ENCODE data around the gene MAP2K5.
A peak's percentile ranks its signal among the peaks of the same experiment; 100 is the strongest.

The MAP2K5 gene

GRCh38 chr15:67560320-67560719, 17.8 kb downstream of the MAP2K5 start:
- DNase-seq: no peak

- no peak for DNase-seq
These were observed 20.6 kb downstream of the MAP2K5 start for GRCh38 chr15:67563092-67563491.

- no peak for DNase-seq
These were observed 21.8 kb downstream of the MAP2K5 start for GRCh38 chr15:67564021-67564967.

DNA sequence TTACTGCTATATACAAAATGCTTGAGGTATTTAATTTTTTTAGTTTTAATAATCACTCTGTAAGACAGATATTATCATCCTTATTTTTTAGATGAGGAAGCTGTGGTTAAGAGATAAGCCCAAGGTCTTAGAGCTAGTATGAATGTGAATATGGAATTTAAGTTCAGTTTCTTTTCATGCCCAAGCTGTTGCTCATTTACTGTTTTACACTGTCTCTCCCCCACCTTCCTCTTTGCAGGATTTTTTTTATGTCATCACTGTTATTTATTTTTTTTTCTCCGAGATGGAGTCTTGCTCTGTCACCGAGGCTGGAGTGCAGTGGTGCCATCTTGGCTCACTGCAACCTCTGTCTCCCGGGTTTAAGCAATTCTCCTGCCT, 22.5 kb downstream of the MAP2K5 start:
- DNase-seq: peak; percentile 32

DNA sequence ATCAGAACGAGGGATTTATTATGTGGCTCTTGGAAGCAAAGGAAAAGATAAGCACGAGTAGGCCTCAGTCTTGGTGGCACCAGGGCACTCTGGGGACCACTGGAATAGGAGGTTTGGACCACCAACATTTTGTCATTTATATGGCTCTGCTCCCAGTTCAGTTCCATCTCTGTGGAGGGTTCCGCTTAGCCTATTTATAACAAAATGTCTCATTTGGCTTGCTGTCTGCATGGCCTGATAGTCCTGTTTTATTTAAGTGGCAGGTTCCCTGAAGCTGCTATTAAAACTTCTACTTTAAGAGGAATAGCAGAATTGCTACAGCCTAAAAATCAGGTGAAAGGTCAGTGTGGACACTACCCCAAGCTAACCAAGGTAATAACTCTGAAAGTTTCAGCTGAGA, 27.2 kb downstream of the MAP2K5 start:
- DNase-seq: no peak

GRCh38 chr15:67570875-67571647, 28.6 kb downstream of the MAP2K5 start:
- DNase-seq: no peak

DNA sequence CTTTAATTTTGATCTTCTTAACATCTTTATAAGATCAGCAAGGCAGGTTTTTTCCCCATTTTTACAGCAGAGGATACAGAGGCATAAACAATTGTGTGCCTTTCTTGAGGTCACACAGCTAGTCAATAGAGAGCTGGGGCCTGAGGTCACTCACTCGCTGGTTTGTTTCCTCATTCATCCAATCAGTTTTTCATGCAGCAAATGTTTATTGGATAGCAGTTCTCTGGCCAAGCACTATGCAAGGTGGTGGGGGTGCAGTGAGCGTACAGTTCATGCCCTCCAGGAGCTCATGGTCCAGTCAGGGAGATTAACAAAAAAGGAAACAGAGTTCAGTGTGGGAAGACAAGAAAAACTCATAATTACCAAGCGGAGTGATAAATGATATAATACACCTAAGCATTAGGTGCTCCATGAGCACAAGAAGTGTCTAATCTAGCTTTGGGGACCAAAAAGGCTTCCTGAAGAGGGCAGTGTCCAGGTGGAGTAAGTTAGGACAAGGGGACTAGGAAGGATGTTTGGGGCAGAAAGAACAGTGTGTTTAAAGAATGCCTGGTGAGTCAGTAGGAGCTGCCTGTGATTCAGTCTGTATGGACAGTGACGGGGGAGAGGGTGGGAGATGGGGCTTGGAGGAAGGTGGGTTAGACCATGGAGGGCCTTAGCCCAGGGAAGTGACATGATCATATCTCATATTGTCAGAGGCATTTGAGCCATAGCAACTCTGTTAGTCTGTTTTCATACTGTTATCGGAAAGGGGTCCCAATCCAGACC, 29.3 kb downstream of the MAP2K5 start:
- no peak for DNase-seq

GRCh38 chr15:67573194-67573593, 30.7 kb downstream of the MAP2K5 start:
- DNase-seq: peak; percentile 45

GRCh38 chr15:67575039-67575502, 32.6 kb downstream of the MAP2K5 start:
- peak; percentile 41 for DNase-seq

DNA sequence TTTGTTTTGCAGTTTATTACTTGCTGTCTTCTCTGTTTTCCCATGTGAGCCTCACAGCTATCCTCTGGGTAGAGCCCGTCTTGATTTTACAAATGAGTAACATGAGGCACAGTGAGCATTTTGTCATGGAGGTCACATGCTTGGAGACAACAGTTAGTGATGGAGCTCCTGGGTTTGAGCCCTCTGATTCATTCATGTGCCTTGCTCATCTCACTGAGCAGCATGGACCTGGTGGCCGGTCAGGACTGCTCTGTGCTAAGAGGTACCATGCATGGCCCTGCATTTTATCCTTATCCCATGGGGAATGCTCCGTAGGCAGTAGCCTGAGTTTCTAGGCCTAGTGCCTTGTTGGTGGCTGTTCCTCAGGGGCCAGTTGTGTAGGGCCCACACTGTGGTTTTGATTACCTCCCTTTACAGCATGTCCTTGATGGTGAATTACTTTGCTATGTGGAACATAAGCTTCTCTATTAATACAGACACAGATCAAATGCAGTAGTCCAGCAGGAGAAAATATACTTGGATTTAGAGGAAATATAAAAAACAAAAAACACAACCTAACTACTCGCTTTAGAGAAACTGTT, 35.6 kb downstream of the MAP2K5 start:
- no peak for DNase-seq

DNA sequence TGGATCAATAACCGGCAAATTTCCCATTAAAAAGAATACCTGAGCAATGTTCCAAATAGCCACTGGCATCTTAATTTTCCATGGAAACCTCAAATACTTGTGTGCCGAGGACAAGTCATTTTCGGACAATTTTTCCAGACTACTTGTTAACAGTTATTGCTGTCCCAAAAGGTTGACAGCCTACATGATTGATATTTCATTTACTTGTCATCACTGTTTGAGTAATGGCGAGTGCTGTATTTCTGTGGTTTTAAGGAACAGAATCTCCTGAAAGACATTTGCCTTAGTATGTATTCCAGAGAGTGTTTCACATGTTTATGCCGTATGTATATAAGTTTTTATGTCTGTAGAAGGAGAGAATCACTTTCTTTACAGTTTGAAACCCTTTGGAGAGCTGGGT, 36.7 kb downstream of the MAP2K5 start:
- DNase-seq: no peak

GRCh38 chr15:67579967-67580366, 37.5 kb downstream of the MAP2K5 start:
- DNase-seq: no peak

DNA sequence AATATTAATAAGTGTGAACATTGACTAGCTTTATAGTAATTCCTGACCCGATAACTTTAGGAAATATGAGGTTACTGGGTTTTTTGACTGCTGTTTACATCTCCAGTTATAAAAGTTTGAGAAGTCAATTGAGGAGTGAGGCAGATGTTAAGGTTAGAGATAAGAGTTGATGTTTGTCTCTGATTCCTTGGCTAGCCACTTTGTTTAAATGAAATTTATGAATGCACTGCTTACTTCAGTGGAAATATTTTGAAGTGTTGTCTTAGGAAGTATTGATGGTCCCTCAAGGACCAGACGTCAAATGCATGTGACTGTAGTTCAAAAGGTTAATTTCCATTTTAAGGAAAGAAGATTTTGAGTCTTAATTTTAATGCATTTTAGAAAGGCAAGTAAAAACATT, 41.7 kb downstream of the MAP2K5 start:
- DNase-seq: no peak

DNA sequence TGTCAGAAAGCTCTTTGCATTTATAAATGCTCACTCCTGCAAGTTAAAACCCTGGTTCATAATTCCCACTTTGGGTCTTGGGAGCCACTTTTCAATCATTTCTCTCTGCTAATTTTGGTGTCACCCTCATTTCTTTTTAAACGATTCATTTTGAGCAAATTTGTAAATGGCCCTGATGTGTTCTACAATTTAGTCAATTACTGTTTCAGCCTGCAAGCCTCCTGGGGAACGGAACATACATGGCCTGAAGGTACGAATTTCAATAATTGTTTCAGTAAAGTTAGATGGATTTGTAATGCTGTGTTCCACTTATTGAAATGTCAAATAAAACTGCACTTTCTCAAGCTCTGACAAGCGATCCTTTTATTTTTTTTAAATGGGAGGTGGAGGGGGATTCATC, 43.2 kb downstream of the MAP2K5 start:
- DNase-seq: no peak

DNA sequence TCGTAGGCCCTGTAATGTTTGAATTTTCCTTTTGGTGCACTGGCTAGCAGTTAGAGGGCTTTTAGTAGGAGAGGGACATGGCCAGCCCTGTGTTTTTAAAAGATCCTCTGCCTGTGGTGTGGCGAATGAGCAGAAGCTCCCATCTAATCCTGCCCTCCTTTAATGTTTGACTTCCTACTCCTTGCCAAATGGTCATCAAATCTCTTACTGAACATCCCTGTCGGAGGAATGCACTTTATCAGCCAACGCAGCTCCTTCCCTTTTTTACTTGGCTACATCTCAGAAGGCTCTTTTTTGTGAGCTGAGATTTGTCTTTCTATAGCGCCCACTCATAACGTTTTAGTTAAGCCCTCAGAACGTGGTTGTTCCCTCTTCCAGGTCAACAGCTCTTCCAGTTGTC, 44.8 kb downstream of the MAP2K5 start:
- DNase-seq: no peak

DNA sequence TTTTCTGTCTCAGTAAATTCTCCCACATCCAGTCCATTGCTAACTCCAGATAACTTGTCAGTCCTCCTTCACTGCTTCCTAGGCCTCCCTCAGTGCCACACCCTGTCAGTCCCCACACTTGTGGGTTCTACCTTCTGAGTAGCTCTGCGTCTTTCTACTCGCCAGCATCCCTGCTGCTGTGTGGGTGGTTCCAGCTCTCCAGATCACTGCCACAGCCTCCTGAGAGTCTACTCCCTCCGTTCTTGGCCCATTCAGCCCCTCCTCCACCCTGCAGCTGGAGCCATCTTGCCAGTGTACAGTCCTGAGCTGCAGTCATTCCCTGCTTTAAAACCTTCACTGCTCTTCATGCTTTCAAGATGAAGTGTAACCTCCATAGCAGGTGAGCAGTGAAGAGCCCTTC, 45.3 kb downstream of the MAP2K5 start:
- no peak for DNase-seq

DNA sequence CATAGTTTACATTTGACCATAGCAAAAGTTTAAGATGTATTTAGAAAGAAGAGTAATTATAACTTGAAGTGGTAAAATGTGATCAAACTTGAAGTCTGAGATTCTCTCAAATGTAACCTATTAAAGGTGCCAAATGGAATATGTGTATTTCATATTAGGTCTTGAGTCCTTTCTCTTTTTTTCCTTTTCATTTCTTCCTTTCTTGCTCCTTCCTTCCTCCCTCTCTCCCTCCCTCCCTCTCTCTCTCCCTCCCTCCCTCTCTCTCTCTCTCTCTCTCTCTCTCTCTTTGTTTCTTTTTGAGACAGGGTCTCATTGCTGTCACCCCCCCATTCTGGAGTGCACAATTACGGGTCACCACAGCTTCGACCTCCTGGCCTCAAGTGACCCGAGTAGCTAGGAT, 47.7 kb downstream of the MAP2K5 start:
- no peak for DNase-seq

GRCh38 chr15:67592245-67592644, 49.7 kb downstream of the MAP2K5 start:
- DNase-seq: no peak

- DNase-seq: no peak
These were observed 51.1 kb downstream of the MAP2K5 start for GRCh38 chr15:67593562-67593961.

DNA sequence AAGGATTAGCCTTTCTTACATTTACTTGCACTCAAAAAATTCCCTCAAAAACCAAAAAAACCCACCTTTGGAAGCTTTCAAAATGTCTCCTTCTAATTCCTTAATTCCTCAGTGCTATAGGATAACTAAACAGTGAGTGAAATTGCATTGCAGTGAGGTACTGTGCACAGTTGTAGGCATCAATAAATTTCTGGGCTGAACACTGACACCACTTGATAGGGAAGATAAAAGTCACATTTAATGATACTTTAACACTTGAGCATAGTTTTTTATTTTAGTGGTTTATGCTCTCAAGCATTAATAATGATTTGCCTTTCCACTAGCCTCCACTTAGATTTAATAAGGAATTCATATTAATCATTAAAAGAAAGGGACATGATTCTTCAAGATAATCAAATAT, 52.3 kb downstream of the MAP2K5 start:
- no peak for DNase-seq

- DNase-seq: no peak
These were observed 53.1 kb downstream of the MAP2K5 start for GRCh38 chr15:67595572-67595971.

DNA sequence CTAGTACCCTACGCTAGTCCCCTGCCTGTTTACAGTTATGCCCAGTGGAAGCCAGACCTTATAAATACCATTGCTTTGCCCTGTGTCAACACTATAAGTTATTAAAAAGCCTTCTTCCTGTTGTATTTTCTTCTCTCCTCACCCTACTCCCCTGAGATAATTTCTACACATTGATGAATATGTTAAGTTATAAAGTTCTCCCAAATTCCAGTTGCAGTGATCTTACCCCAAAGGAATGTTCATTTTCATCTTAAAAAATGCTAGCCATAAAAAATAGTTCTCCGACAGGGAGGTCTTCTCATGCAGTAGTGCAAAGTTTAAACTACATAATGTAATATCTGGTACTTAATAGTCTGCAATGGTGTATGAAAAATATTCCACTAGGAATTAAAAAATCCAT, 58.6 kb downstream of the MAP2K5 start:
- DNase-seq: no peak

DNA sequence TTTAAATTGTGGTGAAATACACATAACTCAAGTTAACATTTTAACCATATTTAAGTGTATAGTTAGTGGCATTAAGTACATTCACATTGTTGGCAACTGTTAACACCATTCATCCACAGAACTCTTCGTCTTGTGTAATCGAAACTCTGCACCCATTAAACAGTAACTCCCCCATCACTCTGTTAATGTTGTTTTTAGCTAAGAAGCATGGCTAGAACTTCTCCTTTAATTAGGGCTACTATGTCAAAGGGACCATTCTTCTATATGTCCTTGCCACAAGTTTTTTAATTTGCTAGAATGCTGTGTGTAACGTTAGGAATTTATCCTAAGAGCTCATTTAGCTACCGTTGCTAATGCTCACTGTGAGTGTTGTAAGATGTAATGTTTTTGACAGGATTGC, 60.6 kb downstream of the MAP2K5 start:
- DNase-seq: no peak
